GM12875 (cell line): ENCODE data around the gene ITPR1.

Source experiments
- H3K4me3 ChIP-seq: one replicate; pipeline ENCODE4 v1.5.1; 2011; ENCODE audit warnings: low read depth, low read length, control low read depth
- CTCF ChIP-seq: IDR thresholded peaks from 2 replicates; pipeline ENCODE4 v1.5.1; 2011; ENCODE audit warnings: low read depth, mild to moderate bottlenecking, control low read depth, inconsistent platforms, low read length, moderate library complexity, borderline replicate concordance; ENCODE audit not compliant: insufficient read depth

ITPR1 gene

GRCh38 chr3:4778119-4778518, 285.0 kb downstream of the ITPR1 start:
- TF ChIP-seq CTCF, result no peak
- H3K4me3 ChIP-seq, result no peak overlapping the region

GRCh38 chr3:4778740-4779139, 285.6 kb downstream of the ITPR1 start:
- TF ChIP-seq CTCF, result no peak

DNA sequence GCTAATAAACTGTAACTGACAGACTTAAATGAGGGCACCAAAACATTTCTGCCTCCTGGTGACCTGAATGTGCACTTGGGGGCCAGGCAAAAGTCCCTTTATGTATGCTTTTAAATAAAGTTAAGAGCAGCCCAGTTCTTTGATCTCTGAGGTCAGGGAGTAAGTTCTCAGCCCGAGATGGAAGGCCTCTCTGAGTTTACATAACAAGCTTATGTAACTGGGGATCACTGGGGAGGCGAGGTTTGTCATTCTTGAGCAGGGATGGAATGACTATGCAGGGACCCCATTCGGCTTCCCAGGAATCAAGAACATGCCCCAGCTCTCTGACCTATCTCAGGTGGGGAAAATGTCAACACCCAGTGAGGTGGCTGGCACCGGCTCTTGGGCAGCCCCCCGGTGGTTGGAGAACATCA, 287.4 kb downstream of the ITPR1 start:
- TF ChIP-seq CTCF, result no peak
- H3K4me3 ChIP-seq, result no peak overlapping the region

More at GRCh38 chr3:4778740-4779139, 285.6 kb downstream of the ITPR1 start:
- no peak overlapping the region for H3K4me3 ChIP-seq

DNA sequence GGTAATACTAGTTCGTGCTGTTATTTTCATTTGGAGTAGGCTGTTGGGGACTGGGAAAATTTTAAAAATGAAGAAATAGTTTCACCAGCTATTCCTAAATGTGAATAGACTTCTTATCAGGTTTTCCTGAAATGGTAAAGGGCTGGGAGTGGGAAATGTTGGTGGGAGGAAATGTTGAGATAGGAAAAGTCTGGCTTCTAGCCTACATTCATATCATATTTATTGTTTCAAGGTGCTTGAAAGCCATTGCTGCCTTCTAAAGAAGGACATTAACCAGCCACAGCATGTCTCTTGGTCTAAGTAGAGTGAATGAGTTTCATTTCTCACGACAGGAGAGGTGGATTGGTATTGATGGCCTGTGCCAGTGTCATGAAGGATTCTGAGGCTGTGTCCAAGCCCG, 288.9 kb downstream of the ITPR1 start:
- no peak for TF ChIP-seq CTCF
- H3K4me3 ChIP-seq, result no peak overlapping the region

- TF ChIP-seq CTCF, result no peak
Observed at GRCh38 chr3:4785551-4785950, 292.4 kb downstream of the ITPR1 start.

GRCh38 chr3:4786431-4786830, 293.3 kb downstream of the ITPR1 start:
- TF ChIP-seq CTCF, result no peak
- H3K4me3 ChIP-seq, result no peak overlapping the region

More at GRCh38 chr3:4785551-4785950, 292.4 kb downstream of the ITPR1 start:
- H3K4me3 ChIP-seq, result no peak overlapping the region

DNA sequence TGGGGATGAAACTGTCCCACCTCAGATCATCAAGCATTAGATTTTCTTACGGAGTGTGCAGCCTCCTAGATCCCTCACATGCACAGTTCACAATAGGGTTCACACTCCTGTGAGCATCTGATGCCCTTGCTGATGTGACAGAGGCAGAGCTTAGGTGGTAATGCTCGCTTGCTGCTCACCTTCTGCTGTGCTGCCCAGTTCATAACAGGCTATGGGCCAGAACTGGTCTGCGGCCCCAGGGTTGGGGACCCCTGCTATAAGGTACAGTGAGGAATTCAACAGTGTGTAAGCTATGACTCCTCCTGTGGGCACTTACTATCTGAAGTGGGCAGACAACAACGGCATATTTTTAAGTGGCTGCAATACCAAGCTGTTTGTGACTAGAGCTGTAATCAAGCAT, 298.2 kb downstream of the ITPR1 start:
- no peak overlapping the region for H3K4me3 ChIP-seq
- no peak for TF ChIP-seq CTCF
